ENCODE data around the gene MEIS1. TPM values are rescaled to one million over a fixed set of nuclear protein-coding genes. Genes with fewer than 3 reads are reported as not detected.

MEIS1 gene
- total and polyA plus RNA-seq, 2 donors from 2014 or later: 7.3 to 36.7 TPM

DNA sequence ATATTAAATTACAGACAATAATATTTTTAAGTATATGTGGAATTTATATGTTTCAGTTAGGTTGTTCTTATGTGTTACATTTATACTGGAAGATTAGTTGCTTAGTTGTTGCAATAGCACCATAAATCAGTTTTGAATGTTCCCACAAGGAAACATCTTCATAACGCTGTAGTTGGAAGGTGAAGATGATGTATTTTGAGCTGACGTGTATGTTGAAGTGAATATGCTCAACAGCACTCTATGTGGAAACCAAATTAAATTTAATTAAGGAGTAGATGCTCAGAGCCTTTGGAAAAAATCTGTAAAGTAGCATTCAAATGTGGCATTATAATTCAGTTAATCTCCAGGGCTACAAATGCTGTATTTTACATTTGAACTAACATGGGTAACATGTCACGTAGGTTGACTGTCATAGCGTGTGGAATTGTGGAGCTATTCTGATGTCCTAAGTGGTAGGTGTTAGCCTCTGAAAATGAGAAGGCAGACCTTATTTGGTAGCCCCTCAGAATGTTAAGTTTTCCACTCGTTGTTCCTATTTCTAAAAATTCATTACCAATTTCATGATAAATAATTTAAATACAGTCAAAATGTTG, 88.5 kb downstream of the MEIS1 start:
- Histone ChIP-seq H3K9me3 (ENCODE audit: control insufficient read depth in 2 of 3, insufficient read depth in 1 of 3, low read length in 3 of 3) (no peaks in the 10 kb centered on the region), H3K4me3 (ENCODE audit: low read length in 3 of 3) (no peak overlapping the region), H3K27me3 (ENCODE audit: control insufficient read depth, insufficient read depth, low read length) (no peaks in the 10 kb centered on the region), H3K27ac (ENCODE audit: low read depth in 2 of 2, low read length in 2 of 2) (no peak overlapping the region), H3K4me1 (ENCODE audit: control insufficient read depth in 2 of 3, insufficient read depth in 2 of 3, low read depth in 1 of 3, low read length in 3 of 3) (peaks cover 0 to 11% (median 5%) of the 10 kb centered on the region in 3 donors), H3K36me3 (ENCODE audit: control insufficient read depth in 2 of 3, insufficient read depth in 3 of 3, low read length in 3 of 3) (peaks cover 0 to 10% (median 0%) of the 10 kb centered on the region in 3 donors), H3K9ac (ENCODE audit: low read length in 3 of 3) (no peak overlapping the region)
- intact Hi-C loops (cut with DNase I): no loop called here
- FAIRE-seq (no peak), DNase-seq (no peak)
- TF ChIP-seq, protein P1, sequence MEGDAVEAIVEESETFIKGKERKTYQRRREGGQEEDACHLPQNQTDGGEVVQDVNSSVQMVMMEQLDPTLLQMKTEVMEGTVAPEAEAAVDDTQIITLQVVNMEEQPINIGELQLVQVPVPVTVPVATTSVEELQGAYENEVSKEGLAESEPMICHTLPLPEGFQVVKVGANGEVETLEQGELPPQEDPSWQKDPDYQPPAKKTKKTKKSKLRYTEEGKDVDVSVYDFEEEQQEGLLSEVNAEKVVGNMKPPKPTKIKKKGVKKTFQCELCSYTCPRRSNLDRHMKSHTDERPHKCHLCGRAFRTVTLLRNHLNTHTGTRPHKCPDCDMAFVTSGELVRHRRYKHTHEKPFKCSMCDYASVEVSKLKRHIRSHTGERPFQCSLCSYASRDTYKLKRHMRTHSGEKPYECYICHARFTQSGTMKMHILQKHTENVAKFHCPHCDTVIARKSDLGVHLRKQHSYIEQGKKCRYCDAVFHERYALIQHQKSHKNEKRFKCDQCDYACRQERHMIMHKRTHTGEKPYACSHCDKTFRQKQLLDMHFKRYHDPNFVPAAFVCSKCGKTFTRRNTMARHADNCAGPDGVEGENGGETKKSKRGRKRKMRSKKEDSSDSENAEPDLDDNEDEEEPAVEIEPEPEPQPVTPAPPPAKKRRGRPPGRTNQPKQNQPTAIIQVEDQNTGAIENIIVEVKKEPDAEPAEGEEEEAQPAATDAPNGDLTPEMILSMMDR (IDR thresholded peaks at IDR 0.05; ENCODE audit: borderline replicate concordance, extremely low read depth, insufficient read depth): no peak

DNA sequence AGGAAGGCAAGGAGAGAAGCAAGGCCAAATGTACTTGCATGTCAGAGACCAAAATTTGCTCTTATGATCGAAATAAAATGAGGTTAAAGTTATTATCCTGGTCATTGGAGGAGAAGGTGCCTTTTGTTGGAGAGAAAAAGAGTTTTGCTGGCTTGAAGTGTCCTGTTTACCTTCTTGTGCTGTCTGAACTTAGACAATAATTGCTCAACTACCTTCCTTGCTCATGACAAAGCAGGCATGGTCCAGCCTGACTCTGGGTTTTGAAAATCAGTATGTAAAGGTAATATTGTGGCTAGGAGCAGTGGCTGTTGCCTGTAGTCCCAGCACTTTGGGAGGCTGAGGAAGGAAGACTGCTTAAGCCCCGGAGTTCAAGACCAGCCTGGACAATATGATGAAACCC, 89.1 kb downstream of the MEIS1 start:
- H3K9ac ChIP-seq (ENCODE audit: low read length in 3 of 3): no peak overlapping the region
- H3K9me3 ChIP-seq (ENCODE audit: control insufficient read depth in 2 of 3, insufficient read depth in 1 of 3, low read length in 3 of 3): no peaks in the 10 kb centered on the region
- peaks cover 0 to 11% (median 5%) of the 10 kb centered on the region in 3 donors for H3K4me1 ChIP-seq (ENCODE audit: control insufficient read depth in 2 of 3, insufficient read depth in 2 of 3, low read depth in 1 of 3, low read length in 3 of 3)
- TF ChIP-seq, protein P1 (IDR thresholded peaks at IDR 0.05; ENCODE audit: borderline replicate concordance, extremely low read depth, insufficient read depth): no peak
- H3K27ac ChIP-seq (ENCODE audit: low read depth in 2 of 2, low read length in 2 of 2): no peak overlapping the region
- no peak overlapping the region for H3K4me3 ChIP-seq (ENCODE audit: low read length in 3 of 3)
- intact Hi-C loops (cut with DNase I): no loop called here
- peaks cover 0 to 13% (median 0%) of the 10 kb centered on the region in 3 donors for H3K36me3 ChIP-seq (ENCODE audit: control insufficient read depth in 2 of 3, insufficient read depth in 3 of 3, low read length in 3 of 3)
- FAIRE-seq (no peak), DNase-seq (no peak)
- no peaks in the 10 kb centered on the region for H3K27me3 ChIP-seq (ENCODE audit: control insufficient read depth, insufficient read depth, low read length)

DNA sequence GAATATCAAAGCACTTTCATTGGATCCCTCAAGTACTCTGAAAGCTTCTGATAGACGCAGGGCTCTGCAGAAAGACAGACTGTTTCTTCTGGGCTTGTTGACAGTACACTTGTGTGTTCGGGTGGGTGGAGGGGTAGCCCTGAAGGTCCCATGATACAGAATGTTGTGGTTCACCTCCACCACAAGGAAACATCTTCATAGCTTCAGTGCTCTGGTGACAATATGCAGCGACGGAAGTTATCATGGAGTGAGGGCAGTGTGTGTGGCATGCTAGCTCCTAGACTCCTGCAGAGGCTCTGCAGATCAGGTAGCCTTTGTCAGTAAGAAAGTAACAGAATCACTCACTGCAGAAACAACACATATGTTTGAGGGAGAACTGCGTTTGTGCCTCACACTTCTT, 90.7 kb downstream of the MEIS1 start:
- Histone ChIP-seq H3K9ac (ENCODE audit: low read length in 3 of 3) (no peak overlapping the region), H3K9me3 (ENCODE audit: control insufficient read depth in 2 of 3, insufficient read depth in 1 of 3, low read length in 3 of 3) (no peaks in the 10 kb centered on the region), H3K27ac (ENCODE audit: low read depth in 2 of 2, low read length in 2 of 2) (peak overlapping the region in 1 of 2 donors; percentile 74), H3K4me3 (ENCODE audit: low read length in 3 of 3) (no peak overlapping the region), H3K4me1 (ENCODE audit: control insufficient read depth in 2 of 3, insufficient read depth in 2 of 3, low read depth in 1 of 3, low read length in 3 of 3) (peaks cover 0 to 11% (median 5%) of the 10 kb centered on the region in 3 donors), H3K36me3 (ENCODE audit: control insufficient read depth in 2 of 3, insufficient read depth in 3 of 3, low read length in 3 of 3) (peaks cover 0 to 13% (median 0%) of the 10 kb centered on the region in 3 donors), H3K27me3 (ENCODE audit: control insufficient read depth, insufficient read depth, low read length) (no peaks in the 10 kb centered on the region)
- TF ChIP-seq, protein P1 (IDR thresholded peaks at IDR 0.05; ENCODE audit: borderline replicate concordance, extremely low read depth, insufficient read depth): no peak
- FAIRE-seq: no peak
- DNase-seq: no peak
- intact Hi-C loops (cut with DNase I): no loop called here

Measured in kidney (tissue), 14 donors.